Erythroblast (primary cell): ENCODE measurements around the gene FAM114A1.

Source experiments
- GATA1 ChIP-seq: IDR thresholded peaks from 2 replicates; pipeline ENCODE4 v1.6.1; 2011; ENCODE audit warnings: low read depth, mild to moderate bottlenecking, control low read depth, low read length, moderate library complexity
- POLR2A ChIP-seq: IDR thresholded peaks from 2 replicates; pipeline ENCODE4 v1.6.1; 2011; ENCODE audit warnings: mild to moderate bottlenecking, low read length

GRCh38 chr4:38928974-38929373 lies 61.4 kb downstream of the FAM114A1 start:
- TF ChIP-seq POLR2A (no peak), GATA1 (no peak)
